GM19468 (cell line): ENCODE data around the gene ALAD.
"Not testable (repeated sequence)": the region's sequence is repeated elsewhere in the genome, so short reads cannot be mapped to it uniquely, and the experiment has no call there.

Experiments used
- ATAC-seq: cut with Tn5 transposase; IDR thresholded peaks from one replicate; pipeline ENCODE4 v1.9.1; 2021; ENCODE audit warnings: mild to moderate bottlenecking, moderate library complexity, moderate number of reproducible peaks; ENCODE audit not compliant: unreplicated experiment; ENCODE audit errors: extremely low read depth

The ALAD gene

DNA sequence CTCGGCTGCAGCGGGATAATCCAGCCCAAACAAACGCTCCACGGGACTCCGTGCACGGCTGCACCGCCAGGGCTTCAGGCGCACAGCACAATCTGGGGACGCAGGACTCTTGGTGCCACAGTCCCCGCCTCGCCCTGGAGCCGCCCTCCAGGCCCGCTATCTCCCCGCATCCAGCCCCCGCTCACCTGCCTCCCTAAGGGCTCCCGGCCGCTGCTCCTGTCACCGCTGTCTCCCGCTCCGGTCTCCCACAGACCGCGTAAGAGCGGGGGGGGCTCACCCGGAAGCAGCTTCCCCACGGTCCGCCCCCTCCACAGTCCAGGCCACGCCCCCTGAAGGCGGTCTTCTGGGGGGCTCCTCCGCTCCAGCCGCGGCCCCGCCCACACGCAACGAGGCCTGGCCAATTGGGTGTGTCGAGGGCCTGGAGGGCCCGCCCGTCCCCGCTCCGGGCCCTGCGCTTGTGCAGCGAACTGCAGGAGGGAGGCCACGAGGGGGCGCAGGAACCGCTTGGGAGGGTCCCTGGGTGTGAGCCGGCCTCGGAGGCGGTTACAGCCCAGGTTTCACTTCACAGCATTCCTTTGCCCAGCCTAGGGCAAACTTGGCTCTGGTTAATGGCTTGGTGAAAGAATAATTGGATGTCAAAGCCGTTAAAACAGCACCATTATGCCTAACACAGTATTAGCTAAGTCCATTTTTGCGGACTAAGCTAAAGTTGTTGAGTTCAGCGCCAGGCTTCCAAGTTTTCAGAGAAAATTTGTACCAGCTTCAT, at the start of gene ALAD:
TSS of gene ALAD (minus strand) at position 258 of the 766 bp plus-strand sequence. CDS start 7,725 bp downstream, outside the sequence.
- peak; percentile 97 for ATAC-seq

GRCh38 chr9:113449376-113449775, 48.3 kb upstream of the ALAD start:
- no peak for ATAC-seq

GRCh38 chr9:113446323-113446740, 45.2 kb upstream of the ALAD start:
- ATAC-seq = no peak

- no peak for ATAC-seq
Observed at GRCh38 chr9:113444736-113445135, 43.7 kb upstream of the ALAD start.

DNA sequence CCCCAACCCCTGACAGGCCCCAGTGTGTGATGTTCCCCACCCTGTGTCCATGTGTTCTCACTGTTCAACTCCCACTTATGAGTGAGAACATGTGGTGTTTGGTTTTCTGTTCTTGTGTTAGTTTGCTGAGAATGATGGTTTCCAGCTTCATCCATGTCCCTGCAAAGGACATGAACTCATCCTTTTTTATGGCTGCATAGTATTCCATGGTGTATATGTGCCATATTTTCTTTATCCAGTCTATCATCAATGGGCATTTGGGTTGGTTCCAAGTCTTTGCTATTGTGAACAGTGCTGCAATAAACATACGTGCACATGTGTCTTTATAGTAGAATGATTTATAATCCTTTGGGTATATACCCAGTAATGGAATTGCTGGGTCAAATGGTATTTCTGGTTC, 36.6 kb upstream of the ALAD start:
- not testable (repeated sequence) for ATAC-seq

GRCh38 chr9:113436728-113437515, 35.8 kb upstream of the ALAD start:
- ATAC-seq = no peak

DNA sequence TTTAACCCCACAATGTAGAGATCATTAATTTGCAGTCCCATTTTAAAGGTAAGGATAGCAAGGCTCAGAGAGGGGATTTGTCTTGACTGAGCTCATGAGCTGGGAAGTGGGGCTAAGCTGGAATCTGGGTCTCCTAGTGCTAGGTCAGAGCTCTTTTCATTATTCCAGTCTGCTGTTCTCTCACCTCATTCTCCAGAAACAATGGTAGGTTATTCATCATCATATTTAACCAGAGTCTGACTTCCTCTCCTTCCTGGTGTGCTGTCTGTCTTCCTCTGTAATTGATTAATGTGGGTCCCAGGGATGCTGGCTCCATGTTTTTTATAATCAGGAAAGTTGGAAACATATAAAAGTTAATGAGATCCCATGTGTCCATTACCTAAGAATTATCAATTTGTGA, 30.1 kb upstream of the ALAD start:
- no peak for ATAC-seq

DNA sequence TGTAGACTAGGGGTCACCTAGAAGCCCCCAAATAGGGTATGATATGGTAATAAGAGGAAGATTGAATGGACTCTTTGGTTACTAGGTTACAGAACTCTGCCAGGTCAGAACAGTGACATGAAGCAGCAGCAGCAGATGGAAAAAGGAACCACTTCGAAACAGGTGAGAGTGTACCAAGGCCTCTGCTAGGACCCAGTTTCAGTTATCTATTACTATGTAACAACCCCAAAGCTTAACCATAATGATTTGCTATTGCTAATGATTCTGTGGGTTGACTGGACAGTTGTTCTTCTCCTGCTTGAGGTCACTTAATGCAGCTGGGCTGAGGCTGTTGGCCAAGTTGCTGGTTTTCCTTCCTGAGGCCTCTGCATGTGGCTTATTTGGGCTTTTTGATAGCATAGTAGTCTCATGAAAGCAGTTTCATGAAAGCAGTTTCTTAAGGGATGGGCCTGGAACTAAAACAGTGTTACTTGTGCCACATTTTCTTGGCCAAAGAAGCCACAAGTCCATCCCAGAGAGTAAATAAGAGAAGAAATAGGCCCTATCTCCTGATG, 27.1 kb upstream of the ALAD start:
- ATAC-seq = no peak

DNA sequence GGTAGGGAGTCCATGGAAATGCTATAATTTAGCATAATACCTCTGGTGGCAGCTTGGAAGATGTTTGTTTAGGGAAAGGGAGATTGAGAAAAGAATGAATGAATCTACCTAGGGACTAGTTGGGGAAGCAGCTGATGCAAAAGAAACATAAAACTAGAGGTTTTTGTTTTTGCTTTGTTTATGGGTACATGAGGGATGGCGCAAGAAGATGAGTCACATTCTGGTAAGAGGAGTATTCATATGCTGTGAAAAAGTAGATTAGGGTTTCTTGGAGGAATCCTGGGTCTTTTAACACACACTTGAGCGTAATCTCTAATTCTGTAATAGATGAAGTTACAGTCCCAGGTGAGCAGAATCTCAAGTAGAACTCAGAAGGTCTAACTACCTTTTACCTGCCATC, 26.5 kb upstream of the ALAD start:
- no peak for ATAC-seq

DNA sequence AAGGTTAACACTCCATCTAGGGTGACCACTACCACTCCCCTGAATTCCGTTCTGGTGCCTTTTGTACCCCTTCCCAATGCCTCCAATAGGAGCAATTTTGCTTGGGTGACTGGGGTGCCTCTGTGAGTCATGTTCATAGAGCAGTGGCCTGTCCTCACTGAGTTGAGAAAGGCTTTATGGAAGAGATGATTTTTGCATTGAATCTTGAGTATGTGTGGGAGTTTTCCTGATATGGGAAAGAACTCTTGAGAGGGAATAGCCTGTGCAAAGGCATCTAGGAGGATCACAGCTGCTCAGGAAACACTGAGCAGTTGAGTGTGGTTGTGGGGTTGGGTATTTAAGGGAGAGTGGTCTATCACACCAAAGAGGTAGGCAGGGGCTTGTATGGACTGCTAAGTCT, 25.6 kb upstream of the ALAD start:
- ATAC-seq = no peak

GRCh38 chr9:113425072-113425471, 24.0 kb upstream of the ALAD start:
- no peak for ATAC-seq

DNA sequence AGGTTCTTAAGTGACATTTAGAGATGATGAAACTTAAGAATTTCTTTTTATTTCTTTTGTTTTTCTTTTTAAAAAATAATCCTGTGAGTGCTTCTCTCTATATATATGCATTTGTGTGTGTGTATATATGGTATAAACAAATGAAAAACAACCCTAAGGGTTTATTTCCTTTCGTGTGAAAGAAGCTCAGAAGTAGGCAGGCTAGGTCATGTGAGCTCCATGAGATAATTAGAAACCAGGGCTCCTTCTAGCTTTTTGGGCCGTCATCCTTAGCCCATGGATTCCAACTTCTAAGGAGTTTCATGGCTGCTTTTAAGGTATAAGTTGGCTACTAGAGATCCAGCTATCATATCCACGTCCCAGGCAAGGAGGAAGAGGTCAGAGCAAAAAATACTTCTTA, 20.6 kb upstream of the ALAD start:
- ATAC-seq = no peak

GRCh38 chr9:113417370-113417769, 16.3 kb upstream of the ALAD start:
- no peak for ATAC-seq

DNA sequence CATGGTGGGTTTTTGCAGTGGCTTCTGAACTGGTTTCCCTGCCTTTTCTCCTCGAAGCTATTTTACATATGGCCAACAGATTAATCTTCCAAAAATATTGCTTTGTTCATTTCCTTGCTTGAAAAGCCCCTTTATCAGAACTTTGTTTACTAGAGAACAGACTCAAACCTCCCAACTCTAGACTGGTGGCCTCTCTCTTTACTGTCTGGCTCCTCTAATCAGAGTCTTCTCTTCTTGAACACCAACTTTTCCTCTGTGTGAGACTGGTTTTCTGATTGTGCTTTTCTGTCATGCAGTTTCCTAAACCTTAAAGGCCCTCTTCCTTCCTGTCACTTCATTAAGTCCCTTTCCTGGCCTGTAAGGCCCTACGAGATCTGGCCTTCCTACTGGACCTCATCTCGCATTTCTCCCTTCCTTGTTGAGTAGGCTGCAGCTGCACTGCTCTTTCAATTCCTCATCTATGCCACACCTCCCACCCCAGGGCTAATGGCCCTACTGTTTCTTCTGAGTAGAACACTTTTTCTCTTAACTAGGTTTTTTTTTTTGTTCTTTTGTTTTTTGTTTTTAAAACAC, 15.2 kb upstream of the ALAD start:
- peak; percentile 12 for ATAC-seq

GRCh38 chr9:113410207-113410864, 9.3 kb upstream of the ALAD start, which contains the start of the genes C9orf43 and POLE3:
TSS of gene C9orf43 (plus strand) at chr9:113410747. CDS start at chr9:113413494, 2,747 bp downstream.
TSS of gene POLE3 (minus strand) at chr9:113410675. CDS start at chr9:113410293, 382 bp downstream.
- peak; percentile 74 for ATAC-seq

GRCh38 chr9:113409883-113410206, 8.8 kb upstream of the ALAD start:
- ATAC-seq = no peak

- no peak for ATAC-seq
Observed at GRCh38 chr9:113409481-113409880, 8.4 kb upstream of the ALAD start.

DNA sequence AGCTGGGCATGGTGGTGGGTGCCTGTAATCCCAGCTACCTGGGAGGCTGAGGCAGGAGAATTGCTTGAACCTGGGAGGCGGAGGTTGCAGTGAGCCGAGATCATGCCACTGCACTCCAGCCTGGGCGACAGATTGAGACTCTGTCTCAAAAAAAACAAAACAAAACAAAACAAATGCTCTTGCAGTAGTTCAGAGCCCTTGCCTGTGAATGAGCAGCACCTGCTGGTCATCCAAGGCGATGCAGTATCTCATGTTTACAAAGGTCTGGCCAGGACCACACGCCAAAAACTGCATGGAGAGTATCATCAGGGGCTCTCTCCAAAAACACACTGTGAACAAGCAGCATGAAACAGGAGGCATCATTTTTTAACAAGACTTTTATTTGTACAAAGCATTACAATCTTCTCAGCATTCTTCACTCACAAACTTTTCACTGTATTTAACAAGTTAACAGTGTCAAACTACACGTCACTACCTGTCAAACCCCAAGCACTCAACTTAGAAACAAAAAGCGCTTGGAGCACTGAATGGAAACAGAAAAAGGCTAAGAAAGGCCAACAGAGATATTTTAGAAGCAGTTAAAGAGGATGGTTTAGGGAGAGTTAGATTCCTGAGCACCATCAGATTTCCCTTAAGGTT, 5.9 kb upstream of the ALAD start:
- peak; percentile 28 for ATAC-seq

- not testable (repeated sequence) for ATAC-seq
Observed at GRCh38 chr9:113406353-113406752, 5.3 kb upstream of the ALAD start.

DNA sequence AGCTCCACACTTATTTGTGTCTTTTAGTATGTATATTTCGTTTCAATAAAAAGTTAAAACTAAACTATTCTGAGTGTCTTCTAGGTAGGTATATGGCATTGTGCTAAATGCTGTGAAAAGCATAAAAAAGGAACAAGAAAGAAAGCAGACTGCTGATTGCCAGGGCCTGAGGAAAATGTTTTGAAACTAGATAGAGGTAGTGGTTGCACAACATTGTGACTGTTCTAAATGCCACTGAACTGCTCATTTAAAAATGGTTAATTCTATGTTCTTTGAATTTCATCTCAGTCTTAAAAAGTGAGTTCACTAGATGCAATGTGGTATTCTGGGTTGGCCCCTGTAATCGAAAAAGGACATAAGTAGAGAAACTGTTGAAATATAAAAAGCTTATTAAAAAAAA, 2.6 kb upstream of the ALAD start:
- ATAC-seq = no peak
